ENCODE data around the gene OSBPL1A.

Gene OSBPL1A

DNA sequence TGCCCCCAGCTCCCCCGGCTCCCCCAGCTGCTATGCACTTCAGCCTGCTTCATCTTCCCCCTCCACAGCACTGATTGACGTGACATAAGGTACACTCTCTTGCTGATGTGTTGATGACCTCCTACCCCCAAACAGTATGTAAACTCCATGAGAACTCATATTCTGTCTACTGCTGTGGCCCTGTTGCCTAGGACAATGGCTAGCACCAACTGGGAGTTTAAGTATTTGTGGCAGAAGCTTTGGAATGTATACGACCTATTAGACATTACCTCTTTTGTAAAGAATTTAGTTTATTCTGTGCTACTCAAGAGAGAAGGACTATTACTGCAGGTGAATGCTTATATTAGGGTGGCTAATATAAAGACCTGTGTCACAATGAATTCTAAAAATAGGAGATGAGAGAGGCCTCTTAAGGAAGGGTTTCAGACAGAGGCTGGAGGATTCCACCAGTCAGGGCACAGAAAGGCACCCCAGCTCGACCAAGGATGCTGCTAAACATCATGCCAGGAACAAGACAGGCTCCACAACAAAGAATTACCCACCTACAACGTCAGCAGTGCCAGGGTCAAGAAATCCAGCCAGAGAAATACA, 198.2 kb downstream of the OSBPL1A start:
- no peak for TF ChIP-seq POLR2A (IDR thresholded peaks at IDR 0.05; ENCODE audit: low read length)
- DNase-seq, result no peak

DNA sequence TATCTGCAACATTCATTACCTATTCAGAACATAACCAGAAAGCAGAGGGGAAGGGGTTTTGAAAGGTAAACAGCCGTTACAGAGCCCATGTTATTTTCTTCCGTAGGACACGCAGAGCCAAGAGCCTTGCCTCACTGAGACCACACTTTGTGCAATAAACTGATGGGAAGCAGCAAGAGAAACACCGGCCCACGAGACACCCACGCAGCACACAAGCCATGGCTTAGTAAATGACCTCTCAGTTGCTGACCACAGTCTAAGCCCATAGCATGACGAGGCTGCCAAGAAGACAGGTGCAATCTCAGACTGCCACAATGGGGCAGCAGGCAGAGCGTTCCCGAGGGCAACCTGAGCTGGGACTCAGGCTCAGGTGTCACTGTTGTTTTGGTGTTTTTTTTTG, 199.2 kb downstream of the OSBPL1A start:
- DNase-seq, result no peak

DNA sequence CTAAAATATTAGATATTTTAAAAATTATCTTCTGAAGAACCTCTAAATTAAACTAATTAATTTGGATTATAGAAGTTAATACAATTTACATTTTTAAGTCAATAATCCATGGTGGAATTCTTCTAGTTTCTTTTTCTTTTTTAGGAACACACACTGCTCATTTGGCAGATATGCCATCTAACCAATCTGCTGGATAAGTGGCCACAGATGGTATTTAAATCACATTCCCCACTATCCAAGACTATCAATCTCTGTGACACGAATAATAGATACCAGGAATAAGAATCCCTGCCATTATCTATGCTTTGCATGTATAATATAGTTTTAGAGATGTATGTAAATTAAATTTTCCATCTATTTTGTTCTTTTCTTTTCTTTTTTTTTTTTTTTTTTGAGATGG, 200.2 kb downstream of the OSBPL1A start:
- TF ChIP-seq GATA1 (IDR thresholded peaks at IDR 0.05; ENCODE audit: low read depth, low read length), result no peak
- TF ChIP-seq POLR2A (IDR thresholded peaks at IDR 0.05; ENCODE audit: low read length), result no peak

More for the DNA sequence above, 199.2 kb downstream of the OSBPL1A start:
- TF ChIP-seq GATA1 (IDR thresholded peaks at IDR 0.05; ENCODE audit: low read depth, low read length), result no peak
- TF ChIP-seq POLR2A (IDR thresholded peaks at IDR 0.05; ENCODE audit: low read length), result no peak

DNA sequence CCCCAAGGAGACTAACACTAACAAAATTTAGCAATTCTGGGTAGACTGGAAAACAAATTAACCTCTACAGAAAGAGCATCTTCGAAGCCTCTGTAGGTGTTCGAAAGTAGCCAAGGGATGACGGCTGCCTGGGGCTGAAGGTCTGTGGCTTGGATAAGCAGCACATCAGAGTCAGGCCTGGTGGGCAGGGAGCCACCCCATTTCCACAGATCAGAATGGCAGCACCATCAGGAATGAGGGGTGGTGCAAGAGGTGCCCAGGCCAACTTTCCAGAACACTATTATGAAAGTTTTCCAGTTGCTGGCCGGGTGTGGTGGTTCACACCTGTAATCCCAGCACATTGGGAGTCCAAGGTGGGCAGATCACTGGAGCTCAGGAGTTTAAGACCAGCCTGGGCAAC, 200.9 kb downstream of the OSBPL1A start:
- TF ChIP-seq POLR2A (IDR thresholded peaks at IDR 0.05; ENCODE audit: low read length) (no peak), GATA1 (IDR thresholded peaks at IDR 0.05; ENCODE audit: low read depth, low read length) (no peak)
- DNase-seq, result no peak

More for the DNA sequence above, 200.2 kb downstream of the OSBPL1A start:
- no peak for DNase-seq

DNA sequence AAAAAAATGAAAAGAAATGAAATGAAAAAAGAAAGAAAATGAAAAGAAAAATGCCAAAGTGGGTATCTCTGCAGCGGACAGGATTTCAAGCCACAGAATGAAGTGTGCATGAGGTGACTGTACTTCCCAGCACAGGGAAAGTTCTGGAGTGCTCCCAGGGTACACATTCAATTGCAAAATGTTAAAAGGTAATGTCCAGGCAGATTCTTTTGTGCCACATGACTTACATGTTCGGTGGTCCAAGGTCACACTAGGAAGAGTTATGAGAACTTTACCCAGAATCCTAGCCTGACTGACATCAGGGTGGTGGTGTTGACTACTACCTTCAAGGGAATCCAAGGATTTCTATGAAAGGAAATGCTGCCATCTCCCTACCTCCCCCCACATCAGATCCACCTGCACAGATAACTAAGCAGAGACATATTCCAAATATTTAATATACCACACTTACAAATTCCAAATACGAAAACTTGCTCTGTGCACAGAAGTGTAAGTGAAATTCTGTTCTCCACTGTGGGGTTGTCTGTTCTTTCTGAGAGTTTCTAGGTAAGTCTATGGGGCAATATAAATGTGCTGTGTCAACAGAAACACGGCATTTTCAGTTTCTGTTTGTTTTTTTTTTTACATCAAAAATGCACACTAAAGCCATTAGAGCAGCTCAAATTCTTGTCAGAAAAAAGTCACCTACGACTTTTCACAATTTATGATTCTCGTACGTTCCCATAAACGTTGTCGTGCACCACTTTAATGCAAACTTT, 202.1 kb downstream of the OSBPL1A start:
- DNase-seq, result no peak
- TF ChIP-seq GATA1 (IDR thresholded peaks at IDR 0.05; ENCODE audit: low read depth, low read length), result no peak
- TF ChIP-seq POLR2A (IDR thresholded peaks at IDR 0.05; ENCODE audit: low read length), result no peak

DNA sequence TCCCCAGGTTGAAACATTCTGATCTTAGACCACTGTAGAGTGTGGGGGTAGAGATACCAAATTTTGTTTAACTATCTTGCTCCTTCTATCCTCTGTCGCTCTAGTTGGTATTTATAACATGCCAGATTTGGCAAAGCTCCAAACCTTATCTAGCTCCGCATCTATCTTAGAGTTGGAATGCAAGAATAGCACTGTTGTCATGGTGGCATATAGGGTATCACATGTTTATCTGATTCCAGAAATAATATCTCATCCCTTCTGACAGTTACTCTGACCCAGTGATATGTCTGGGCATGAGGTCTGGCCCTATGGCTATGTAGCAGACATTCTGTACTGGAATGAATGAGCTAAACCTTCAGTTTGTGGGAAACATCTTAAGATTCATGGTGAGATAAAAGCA, 207.0 kb downstream of the OSBPL1A start:
- DNase-seq, result no peak
- TF ChIP-seq GATA1 (IDR thresholded peaks at IDR 0.05; ENCODE audit: low read depth, low read length) (no peak), POLR2A (IDR thresholded peaks at IDR 0.05; ENCODE audit: low read length) (no peak)

DNA sequence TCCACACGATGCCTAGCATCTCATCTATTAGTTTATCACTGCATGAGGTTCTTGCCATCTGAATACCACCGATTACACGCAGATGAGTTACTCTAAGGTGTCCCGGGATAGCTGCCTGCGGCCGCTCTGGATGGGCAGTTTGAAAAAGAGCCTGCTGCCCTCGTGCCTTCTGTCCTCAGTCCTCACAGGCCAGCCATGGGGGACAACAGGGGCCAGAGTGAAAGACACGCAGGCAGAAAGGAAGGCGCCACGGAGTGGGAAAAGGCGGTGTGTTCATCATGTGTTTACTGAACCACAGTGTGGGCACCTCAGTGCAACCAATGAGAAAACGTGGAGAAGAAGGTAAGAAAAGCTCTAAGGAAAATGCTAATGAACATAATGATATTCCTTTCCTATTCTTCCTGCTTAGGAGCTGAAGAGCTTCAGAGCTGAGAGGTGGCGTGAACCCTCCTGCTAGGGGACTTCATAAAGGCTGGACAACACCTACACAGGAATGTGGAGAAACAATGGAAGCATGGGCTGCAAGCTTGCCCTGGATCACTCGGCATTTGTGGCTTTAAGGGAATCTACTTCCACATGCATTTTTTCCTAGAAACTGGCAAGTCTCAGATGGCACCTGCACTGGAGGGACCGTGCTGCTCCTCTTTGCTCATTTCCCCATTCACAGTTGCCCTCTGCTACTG, 207.8 kb downstream of the OSBPL1A start:
- TF ChIP-seq GATA1 (IDR thresholded peaks at IDR 0.05; ENCODE audit: low read depth, low read length), result no peak
- no peak for TF ChIP-seq POLR2A (IDR thresholded peaks at IDR 0.05; ENCODE audit: low read length)
- no peak for DNase-seq

DNA sequence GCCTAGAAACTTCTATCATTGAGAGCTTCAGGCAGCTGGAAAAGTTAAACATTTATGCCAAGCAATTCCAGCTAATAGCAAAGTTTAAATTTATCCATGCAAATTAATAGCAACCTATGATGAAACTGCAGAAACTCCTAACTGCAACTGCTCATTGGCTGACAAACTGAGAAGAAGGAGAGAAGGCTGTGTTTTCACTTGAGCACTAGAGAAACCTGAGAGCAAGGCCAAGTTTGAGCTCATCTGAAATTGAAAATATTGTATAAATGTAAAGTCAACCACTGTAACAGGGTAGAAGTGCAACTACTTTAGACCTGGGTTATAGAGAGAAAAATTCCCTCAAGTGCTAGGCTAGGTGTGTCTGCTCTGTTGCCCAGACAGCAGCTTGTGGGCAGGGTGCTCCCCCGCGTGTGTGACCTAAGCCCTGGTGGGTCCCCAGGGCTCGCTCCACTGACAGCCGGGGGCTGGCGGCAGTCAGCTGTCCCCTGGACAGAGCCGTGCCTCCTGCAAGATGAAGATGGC, 208.6 kb downstream of the OSBPL1A start:
- no peak for TF ChIP-seq POLR2A (IDR thresholded peaks at IDR 0.05; ENCODE audit: low read length)
- no peak for TF ChIP-seq GATA1 (IDR thresholded peaks at IDR 0.05; ENCODE audit: low read depth, low read length)

DNA sequence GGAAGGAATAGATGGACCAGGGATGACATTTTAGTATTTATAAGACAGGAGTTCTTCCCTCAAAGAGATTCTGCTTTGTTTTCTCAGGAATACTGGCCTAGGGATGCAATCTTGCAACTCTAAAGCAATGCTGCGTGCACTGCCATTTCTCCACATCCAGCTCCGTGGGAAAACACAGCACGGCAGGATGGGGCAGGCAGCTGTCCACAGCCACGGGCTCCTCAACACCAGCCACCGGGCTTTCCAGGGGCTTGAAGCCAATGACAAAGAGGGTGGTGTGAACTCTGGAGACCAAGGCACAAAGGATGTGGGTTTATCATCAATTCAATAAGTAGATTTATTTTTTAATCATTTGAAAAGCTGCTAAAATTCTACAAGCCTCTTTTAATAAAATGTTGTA, 209.5 kb downstream of the OSBPL1A start:
- no peak for DNase-seq
- no peak for TF ChIP-seq GATA1 (IDR thresholded peaks at IDR 0.05; ENCODE audit: low read depth, low read length)

More for the DNA sequence above, 208.6 kb downstream of the OSBPL1A start:
- DNase-seq, result no peak

DNA sequence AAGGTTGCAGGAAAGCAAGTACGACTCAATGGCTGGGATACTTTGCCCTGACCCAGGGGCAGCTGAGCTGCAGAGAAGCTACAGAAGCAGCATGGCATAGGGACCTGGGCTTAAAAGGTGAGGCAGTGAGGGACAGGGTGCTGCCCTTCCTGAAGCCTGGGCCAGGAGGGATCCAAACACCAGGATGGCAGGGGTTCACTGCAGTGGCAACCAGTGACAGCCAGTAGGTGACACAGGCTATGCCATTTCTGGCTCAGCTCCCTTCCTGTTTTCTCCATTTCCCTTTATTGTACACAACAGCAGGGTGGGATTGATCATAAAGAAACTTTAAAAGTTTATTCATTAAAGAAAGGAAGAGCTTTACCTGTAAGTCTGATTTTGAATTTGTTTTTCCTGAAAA, 209.9 kb downstream of the OSBPL1A start:
- no peak for DNase-seq
- no peak for TF ChIP-seq POLR2A (IDR thresholded peaks at IDR 0.05; ENCODE audit: low read length)
- no peak for TF ChIP-seq GATA1 (IDR thresholded peaks at IDR 0.05; ENCODE audit: low read depth, low read length)

DNA sequence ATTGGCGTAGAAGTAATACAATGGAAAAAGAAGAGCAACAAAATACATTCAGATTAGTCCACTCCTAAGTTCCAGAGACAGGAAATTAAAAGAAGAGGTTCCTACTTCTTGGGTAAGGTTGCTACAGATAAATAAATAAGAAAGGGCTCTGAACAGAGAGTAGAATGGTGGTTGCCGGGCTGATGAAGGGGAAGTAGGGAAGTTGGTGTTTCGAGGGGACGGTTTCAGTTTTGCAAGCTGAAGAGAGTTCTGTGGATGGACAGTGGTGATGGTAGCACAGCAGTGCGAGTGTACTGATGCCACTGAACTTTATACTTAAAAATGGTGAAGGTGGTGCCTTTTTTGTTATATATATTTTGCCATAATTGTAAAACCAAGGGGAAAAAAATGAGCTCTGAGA, 210.6 kb downstream of the OSBPL1A start:
- no peak for DNase-seq

DNA sequence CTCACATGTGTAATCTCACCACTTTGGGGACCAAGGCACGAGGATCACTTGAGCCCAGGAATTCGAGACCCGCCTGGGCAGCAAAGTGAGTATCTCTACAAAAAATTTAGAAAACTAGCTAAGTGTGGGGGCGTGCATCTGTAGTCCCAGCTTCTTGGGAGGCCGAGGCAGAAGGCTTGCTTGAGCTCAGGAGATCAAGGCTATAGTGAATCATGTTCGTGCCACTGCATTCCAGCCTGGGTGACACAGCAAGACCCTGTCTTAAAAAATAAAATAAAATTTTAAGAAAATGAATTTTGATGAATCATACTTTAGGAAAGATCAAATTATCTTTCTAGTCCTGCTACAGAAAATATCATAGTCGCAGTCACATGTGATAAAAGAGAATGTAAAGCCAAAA, 211.8 kb downstream of the OSBPL1A start:
- TF ChIP-seq POLR2A (IDR thresholded peaks at IDR 0.05; ENCODE audit: low read length), result no peak
- TF ChIP-seq GATA1 (IDR thresholded peaks at IDR 0.05; ENCODE audit: low read depth, low read length), result no peak
- DNase-seq, result no peak

More for the DNA sequence above, 210.6 kb downstream of the OSBPL1A start:
- no peak for TF ChIP-seq GATA1 (IDR thresholded peaks at IDR 0.05; ENCODE audit: low read depth, low read length)
- no peak for TF ChIP-seq POLR2A (IDR thresholded peaks at IDR 0.05; ENCODE audit: low read length)

DNA sequence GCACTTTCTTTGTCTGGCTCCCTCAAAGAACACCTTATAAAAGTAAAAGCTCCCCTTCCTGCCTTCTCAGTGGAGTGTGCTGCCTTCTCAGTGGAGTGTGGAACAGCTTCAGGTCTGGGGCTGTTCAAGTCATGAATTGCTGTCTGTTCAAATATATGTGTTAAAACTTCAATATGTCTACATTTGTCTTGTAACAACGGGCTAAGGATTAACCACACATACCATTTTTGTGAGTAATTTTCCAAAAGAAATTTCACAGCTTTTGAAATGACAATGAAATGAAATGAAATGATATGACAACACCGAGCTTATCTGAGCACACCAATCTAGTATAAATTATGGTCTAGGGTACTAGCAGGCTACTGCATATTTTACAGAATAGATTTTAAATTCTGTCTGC, 215.8 kb downstream of the OSBPL1A start:
- DNase-seq, result no peak
- TF ChIP-seq GATA1 (IDR thresholded peaks at IDR 0.05; ENCODE audit: low read depth, low read length) (no peak), POLR2A (IDR thresholded peaks at IDR 0.05; ENCODE audit: low read length) (no peak)

DNA sequence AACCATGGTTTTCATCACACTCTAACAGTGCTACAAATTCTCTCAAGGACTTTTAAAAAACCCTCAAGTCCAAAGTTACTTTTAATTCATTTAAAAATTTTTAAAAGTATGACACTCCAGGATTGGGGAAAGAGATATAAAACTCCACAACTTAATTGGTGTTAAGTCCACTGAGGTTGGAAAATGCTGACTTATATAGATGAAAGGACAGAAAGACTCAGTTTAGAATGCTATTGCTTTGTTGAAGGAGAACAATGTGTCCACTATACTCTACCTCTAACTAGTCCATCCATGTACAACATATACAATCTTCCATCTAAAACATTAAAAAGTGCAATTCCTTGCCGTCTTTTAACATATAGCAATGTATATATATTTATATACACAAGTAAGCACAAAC, 217.6 kb downstream of the OSBPL1A start:
- DNase-seq, result no peak
- TF ChIP-seq POLR2A (IDR thresholded peaks at IDR 0.05; ENCODE audit: low read length) (no peak), GATA1 (IDR thresholded peaks at IDR 0.05; ENCODE audit: low read depth, low read length) (no peak)
